Measurements from ENCODE around the gene TMEM207.

The TMEM207 gene

GRCh38 chr3:190385731-190386688 lies 63.7 kb downstream of the TMEM207 start:
- DNase-seq (ENCODE audit: low spot score) = no peak

DNA sequence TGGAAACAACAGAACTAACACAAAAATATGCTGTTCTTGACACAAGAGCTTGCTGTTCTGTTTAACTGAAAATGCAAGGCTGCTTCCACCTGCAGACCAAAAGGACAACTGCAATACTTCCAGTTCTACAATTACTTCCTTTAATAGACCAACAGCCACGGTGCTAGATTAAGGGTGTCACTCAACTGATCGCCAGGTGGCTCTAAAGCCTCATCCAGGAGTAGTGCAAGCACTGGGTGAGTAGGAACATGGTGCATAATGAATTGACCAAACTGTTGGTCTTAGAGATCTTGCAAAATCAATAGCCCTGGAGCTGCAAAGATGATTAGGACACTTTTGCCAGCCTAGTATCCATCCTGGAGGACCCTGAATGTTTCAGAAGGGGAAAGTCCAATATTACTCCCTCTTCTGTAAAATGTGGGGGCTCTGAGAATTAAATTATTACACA lies 65.4 kb downstream of the TMEM207 start:
- DNase-seq (ENCODE audit: low spot score) = peak; percentile 26

DNA sequence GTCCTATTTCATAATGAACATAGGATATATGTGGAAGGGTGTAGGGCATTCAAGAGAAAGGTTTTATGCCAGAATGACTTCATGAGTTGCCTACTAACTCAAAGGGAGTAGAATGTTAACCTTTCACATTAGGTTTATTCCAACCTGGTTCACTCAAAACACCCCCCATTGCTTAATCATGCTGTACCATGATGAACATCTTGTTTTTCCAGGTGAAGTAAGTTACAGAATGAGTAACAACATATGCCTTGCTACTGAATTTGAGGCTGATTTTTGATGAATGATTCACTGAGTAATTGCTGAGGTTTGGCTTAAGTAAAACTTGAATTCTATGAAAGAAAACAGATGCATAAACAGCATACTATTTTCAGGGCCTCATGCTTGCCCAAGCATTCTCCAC lies 67.6 kb downstream of the TMEM207 start:
- DNase-seq (ENCODE audit: low spot score) = no peak

- no peak for DNase-seq (ENCODE audit: low spot score)
These were observed 68.3 kb downstream of the TMEM207 start for GRCh38 chr3:190381441-190381840.

DNA sequence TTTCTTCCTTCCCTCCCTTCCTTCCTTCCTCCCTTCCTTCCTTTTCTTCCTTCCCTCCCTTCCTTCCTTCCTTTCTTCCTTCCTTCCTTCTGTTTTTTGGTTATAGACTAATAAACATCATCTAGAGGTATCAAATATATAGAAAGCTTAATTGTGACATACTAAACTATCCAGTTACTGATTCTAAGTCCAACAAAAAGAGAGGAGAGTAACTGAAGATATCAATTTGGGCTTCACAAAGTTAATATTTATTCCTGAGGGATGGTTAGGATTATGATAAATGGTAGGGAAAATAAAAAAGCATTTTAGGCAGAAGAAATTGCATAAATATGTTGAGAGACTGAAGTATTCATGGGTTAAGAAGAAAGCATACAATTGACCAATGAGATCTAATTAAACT lies 69.5 kb downstream of the TMEM207 start:
- no peak for DNase-seq (ENCODE audit: low spot score)
